HG02870 (cell line): Measurements from ENCODE around the gene PHF12.

Source experiments
- ATAC-seq: cut with Tn5 transposase; IDR thresholded peaks from one replicate; pipeline ENCODE4 v1.9.1; 2021; ENCODE audit warnings: mild to moderate bottlenecking, moderate library complexity; ENCODE audit not compliant: unreplicated experiment

PHF12 gene

DNA sequence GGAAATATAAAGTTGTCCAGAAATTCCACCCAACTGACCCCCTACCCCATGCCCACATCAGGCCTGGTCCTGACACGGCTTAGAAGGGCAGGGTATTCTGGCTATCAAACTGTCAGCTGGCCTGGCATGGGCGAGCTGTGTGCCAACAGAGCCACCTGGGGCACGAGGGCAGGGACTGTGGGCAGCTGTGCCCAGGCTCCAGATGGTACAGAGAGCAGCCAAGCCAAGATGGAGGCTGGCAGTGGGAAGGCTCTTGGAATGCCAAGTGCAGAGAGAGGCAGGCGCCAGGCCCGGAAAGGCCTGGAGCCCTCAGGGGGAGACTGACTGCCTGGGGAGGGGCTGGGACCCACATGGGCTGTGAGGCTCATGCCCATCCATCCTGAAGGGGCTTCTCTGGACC is 24.3 kb upstream of the PHF12 start:
- ATAC-seq, result no peak

DNA sequence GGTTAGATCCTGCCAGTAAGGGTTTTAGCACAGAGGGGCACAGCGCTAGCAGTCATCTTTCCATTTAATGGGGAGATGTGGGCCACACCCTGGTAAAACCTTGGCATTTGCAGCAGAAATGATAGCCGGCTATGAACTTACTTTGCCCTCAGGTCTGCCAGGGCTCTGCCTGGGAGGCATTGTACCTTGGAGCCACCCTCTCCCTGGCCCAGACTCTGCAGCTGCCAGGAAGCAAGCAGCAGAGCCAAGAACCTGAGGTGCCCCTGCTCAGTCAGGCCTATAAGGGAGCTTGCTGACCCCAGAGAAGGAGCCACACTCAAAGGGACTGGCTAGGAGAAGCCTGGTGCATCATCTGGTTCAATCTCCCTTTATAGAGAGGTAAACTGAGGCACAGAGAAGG is 23.7 kb upstream of the PHF12 start:
- ATAC-seq, result no peak

DNA sequence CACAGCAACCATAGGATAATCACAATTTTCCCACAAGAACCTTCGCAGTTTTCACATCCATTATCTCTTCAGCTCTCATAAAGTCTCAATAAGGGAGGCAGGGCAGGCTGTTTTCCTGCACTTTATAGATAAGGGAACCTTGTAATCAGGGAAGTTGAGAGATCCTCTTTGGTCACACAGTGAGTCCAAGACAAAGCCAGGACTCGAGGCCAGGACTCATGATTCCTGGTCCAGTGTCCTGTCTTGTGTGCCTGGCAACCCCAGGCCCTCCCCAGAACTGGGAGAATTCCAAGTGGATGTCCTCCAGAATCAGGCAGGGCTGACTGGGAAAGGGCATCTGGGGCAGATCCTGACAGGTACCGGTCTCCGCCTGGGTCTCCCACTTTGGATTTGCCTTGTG is 23.1 kb upstream of the PHF12 start:
- ATAC-seq, result no peak

DNA sequence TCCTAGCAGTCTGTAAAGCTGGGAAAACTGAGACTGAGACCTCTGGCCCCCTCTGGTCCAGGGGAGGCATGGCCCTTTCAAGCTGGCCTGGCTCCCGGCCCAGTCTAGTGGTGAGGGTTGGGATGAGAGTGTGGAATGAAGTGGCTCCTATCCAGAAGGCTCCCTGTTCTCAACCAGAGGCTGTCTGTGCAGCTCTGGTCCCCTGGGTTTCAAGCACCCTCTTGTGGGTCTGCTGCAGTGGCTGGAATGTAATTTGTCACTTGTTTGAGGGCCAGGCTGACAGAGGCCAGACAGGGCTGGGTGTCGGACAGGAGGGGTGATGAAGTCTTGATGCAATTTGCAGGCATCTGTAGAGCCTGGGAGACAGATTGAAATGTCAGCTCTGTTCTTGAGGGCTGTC is 22.1 kb upstream of the PHF12 start:
- no peak for ATAC-seq

DNA sequence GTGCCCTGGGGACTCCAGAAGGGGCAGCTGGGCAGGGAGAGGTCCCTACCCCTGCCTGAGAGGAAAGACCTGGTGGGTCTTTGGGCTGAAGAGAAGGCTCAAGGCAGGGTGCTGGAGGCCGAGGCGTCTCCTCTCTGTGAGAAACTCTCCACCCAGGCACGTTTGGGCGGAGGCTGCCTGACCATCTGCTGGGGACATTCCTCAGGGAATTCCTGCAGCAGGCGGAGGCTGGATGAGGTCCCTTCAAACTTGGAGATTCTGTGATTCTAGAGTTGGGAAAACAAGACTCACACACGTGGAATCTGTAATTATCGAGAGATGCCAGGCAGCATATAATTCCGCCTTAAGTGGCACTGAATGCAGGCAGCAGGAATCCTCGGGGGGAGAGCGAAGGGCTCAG is 21.1 kb upstream of the PHF12 start:
- no peak for ATAC-seq

DNA sequence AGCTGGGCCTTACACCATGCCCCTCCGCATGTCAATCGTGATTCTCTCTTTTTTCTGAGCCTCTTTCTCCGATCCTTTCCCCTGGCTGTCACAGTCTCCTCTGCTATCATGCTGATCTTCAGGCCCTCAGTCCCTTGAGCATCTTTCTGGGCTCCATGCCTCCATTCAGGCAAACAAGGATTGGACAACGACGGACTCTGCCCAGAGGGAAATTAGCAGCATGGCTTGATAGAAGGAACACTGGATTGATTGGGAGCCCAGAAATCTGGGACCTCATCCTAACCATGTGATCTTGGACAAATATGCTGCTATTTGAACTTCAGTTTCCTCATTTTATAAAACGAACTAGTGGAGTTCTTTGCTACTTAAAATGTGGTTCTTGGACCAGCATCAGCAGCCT is 19.6 kb upstream of the PHF12 start:
- ATAC-seq, result no peak

DNA sequence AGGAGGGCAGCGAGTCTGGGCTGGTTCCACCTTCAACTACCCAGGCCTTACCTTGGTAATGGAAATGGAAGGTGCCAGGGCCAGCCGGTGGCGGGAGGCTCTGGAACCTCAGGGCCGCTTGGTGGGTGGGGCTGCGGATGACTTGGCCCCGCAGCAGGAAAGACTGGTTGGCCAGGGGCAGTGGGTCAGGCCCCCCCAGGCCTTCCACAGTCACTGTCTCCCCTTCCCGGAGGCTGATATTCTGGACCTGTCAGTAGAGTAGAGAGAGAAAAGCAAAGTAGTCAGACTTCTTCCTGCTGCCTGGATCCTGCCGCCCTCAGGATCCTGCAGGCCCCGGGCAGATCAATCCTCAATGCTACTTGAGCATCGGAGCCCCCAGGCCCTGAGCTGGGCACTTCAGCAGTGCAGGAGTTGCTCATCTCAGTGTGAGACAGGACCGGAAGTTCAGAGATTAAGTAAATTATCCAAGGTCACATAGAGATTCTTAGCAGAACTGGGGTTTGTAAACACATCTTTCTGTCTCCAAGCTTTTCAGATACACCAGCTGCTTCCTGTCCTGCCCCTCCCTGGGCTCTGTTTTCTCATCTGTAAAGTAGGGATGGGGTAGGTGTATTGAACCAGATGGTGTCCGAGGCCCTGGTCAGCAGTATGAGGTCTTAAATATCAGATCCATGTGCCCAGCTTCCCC is 18.5 kb upstream of the PHF12 start:
- no peak for ATAC-seq

DNA sequence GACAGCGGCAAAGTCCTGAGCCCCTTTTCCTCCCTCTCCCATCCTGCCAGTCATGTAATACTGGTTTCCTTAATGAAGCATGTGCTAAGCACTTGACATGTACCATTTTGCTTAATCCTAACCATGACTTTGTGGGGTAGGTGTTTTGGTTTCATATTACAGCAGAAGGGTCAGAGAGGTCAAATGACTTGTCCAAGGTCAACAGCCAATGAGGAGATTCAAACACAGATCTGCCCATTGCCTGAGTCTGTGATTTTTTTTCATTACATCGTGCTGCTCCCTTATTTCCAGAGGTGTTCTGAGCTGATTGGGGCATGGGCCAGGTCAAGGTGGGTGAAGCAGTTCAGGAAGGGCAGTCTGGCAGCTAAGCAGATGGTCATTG is 17.6 kb upstream of the PHF12 start:
- no peak for ATAC-seq

DNA sequence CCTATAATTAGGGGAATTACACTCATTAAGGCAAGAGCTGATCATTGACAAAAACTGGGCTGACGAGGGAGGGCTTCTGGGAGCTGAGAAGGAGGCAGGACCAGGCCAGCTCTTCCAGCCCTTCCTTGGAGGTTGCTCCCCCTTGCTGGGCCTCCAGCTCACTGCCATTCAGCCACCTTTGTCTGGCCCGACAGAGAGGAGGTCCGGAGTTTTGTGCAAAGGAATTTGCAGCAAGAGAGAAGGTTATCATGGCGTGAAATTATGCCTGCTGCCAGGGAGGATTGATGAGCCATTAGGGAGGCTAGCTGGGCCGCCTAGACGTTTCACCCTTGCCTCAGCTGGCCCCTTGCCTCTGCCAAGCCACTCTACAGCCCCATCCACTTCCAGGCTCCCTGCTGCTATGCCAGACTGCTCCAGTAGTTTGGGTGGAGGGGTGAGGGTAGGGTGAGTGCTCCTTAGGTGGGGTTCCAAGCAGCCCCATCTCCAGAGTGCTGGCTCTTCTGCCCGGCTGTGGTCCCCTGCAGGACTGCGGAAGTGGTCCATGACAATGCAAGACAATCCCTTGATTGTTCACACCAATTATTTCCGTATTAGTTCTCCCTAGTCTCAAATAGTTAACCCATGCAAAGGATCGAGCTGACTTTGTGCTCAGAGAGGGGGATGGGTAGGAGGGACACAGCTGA is 17.1 kb upstream of the PHF12 start:
- ATAC-seq, result no peak

DNA sequence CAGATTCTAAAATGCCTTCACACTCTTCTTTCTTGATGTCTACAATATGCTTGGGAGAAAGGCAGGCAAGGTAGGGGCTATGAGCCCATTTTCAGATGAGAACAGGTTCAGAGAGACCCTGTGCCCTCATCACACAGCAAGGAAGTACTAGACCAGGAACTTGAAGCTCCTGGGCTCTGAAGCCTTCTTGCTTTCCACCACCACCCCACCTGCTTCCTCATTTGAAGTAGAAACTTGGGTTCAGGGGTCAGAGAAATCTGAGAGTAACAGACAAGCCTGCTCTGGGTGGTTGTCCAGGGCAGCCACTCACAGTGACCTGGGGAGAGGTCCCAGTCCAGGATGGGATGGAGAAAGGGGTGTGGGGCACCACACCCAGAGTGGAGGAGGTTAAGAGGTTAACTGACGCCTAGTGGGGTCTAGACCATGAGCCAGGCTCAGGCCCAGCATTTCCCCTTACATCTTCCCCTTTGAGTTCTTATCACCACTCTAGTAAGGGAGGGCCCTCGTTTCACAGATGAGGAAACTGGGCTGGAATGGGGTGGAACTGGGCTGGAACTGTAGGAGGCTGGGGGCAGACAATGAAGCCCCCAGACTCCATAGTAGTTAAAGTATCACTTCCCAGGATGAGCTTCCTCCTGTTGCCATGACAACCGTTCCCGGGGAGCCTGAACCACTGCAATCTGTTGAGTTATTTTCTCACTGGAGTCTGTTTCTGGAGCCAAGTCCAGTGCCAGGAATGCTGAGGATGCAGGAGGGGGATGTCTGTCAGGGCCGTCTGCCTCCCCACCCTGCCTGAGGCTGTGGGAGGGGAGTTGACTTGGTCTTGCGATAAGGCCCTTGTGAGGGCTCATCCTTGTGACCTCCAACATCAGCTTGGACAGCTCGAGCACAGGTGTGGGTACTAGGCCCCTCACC is 16.2 kb upstream of the PHF12 start:
- ATAC-seq, result no peak

DNA sequence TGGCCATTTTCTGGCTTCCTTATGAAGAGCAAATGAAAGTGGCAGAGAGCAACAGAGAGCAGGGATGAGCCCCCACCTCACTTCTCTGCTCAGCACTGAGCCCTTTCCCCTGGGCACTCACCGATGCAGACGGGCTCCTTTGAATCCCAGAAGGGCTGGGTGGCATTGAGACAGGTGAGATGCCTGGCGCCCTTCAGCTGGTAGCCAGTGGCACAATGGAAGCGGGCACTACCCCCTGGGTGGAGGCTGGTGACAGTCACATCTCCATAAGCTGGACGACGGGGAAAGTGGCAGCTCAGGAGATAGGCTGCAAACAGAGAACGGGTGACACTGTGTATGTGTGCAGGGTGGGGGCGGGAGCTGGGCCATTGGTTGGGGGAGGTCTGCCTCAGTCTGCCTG is 12.5 kb upstream of the PHF12 start:
- ATAC-seq, result no peak

DNA sequence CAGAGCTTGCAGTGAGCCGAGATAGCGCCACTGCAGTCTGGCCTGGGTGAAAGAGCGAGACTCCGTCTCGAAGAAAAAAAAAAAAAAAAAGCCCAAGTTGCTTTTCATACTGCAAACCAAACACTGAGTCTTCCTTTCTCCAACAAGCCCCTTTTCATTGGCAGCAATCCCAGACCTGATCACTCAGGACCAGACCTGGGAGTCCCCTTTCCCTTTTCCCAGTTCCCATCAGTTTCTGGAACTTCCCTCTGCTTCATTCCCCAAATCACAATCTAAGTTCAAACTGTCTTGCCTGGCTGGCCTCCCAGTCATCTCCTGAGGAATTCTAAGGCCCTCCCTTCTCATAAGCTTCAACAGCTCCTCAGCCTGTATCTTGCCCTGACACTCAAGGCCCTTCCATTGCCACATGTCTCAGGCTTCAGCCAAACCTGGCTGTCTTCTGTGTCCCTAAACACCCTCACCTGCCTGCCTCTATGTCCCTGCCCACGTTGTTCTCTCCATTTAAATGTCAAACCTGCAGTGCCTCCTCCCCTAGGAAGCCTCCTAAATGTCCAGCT is 11.8 kb upstream of the PHF12 start:
- no peak for ATAC-seq

DNA sequence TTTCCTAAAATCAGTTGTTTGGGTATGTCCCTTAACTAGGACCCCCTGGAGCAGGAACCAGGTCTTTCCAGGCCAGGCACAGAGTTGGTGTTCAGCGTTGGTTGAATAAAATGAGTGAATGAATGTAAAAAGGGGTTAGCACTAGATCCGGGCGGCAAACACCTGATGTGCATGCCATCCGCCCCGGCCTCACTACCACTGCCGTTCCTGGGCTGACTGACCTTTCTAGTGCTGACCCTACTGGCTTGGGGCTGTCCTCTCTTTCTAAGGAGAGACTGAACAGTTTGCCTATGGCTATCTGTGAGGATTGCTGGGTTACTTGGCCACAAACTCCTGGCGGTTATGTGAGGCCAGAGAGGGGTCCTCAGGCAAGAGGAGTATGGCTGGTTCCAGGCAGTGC is 10.1 kb upstream of the PHF12 start:
- no peak for ATAC-seq

DNA sequence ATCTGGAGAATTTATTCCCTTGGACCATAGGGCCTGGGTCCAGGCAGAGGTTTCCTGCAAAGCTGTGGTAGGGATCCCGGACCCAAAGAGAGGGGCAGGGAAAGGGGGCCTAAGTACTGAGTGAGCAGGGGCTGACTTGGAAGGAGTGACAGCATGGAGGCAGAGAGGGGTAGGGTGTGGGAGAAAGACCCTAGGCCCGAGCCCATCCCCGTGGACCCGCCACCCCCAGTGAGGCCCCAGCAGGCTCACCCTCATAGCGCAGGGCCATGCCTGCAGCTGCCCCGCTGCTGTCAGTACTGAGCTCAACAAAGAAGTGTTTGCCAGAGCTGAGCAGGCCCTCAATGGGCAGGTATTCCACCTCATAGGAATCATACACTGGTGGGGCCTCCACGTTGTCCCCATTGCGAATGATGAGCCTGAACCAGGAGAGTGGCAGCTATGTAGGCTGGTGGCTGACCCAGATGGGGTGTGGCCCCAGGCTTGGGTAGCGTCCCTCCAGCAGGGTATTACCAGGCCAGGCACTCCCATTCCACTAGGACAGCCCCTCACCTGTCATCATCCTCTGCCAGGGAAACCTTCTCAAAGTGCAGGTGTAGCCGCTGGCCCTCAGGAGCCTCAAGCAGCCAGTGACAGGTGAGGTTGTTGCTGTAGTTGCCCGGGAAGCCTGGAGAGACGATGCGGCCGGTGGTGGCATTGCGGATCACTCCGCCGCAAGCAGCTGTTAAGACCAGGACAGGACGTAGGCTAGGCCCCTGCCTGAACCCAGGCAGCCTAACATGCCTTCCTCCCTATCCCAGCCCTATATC is 9.1 kb upstream of the PHF12 start:
- no peak for ATAC-seq

DNA sequence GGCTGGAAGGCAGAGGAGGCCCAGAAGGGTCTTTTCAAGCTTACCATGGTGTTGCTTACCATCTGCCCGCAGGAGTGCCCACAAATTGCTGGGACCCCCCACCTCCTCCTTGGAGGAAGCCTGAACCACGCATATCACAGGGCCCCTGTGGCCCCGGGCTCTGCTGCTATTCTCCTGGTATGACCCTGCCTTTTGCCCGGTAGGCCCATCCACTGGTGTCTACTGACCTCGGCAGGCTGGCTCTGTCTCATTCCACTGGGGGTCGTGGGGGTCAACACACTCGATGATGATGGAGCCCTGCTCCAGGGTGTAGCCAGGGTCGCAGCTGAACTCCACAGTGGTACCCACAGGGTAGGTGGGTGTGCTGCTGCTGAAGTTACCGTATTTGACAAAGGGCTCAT is 8.2 kb upstream of the PHF12 start:
- no peak for ATAC-seq

DNA sequence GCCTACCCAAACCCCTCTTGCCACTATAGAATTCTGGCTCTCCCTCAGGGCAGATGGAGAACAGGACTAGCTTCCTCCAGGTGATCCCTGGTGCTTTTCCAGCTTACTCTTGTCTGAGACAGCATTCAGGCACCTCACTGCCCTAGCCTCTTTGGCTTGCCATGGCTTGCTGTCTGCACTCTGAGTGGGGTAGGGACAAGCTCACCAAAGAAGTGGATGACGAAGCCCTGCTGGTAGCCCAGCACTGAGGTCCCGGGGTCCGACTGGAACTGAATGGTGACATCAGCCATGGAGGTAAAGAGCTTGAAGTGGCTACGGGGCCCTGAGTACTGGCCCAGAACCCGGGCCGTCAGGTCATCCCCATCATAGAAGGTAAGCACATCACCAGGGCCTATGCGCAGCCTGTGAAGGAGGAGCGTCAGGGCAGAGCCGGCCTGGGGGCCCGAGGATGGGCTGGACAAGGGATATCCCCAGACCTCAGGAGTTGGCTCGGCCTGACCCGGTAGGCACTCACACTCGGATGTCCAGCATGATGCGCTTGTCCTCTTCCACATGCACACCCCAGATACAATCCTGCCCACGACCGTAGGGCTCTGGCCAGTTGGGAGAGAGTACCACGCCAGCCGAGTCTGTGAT is 7.6 kb upstream of the PHF12 start:
- ATAC-seq, result no peak

DNA sequence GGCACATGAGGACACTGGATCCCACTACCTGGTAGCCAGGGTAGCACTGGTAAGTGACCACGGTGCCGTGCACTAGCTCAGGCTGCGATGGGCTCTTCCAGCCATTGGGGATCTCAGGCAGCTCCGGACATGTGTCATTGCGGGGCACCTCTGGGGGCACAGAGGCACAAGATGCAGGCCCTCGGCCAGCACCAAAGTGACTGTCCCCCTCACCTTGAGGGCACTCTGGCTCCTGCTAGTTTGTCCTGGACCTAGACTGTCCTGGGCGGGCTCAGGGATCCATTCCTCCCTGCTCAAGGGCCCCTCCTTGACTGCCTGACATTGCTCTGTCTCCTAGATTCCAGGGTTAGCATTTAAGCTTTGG is 6.7 kb upstream of the PHF12 start:
- ATAC-seq, result no peak

DNA sequence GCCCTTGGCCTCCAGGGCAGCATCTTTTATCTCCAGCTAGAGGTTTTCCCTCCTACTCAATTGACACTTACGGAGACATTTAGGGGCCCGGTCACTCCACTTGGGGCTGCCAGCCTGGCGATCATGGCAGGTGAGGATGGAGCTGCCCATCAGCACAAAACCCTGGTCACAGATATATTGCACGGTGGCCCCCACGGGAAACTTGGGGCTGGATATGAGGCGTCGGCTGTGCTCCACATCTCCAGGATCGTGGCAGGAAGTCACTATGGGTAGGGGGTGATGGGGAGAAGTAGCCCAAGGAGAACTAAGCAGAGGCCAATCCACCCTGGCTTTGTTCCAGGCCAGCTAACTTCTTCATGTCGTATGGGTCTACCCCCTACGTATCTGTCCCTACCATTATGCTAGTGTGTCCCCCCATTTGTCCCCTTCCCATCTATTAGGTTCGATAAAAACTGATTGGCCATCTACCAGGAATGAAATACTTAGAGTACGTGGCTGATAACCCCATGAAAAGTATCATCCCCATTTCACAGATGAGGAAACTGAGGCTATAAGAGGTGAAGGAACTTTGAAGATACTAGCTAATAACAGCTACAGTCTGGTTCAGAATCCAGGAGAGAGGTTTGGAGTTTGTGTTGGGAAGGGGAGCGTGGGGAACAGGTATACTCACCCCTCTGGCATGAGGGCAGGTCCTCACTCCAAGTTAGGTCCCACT is 6.1 kb upstream of the PHF12 start:
- ATAC-seq, result no peak

DNA sequence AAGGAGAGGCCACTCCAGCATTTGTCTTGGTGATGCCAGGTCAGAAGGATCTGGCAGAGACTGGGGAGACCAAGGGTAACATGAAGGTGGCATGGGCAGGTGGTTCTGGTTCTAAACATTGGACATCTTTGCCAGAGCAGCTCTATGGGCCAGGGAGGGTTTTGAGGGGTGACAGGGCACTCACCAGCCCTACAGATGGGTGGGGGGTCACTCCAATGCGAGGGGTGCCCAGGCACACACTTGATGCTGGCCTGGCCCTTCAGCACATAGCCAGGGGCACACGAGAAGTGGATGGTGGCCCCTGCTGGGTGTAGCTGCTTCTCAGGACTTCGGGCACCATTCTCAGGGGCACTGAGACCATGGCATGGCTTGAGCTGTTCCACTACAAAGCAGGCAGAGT is 5.5 kb upstream of the PHF12 start:
- no peak for ATAC-seq

DNA sequence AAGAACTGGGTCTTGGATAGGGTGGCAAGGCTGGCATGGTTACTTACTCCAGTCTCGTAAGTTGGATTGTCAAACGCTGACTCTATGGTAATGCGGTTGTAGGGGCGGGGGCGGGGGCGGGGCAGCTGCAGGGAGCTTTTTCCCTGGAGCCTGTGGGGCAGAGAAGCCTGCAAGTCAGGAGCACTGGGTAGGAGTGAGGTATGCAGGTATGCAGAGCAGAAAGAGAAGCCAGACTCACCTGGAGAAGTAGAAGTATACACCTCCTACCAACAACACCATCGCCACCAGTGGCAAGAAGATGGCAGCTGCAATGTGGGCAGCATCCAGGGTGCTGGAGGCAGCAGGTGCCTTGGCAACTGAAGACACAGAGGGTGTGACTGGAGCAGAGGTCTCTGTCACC is 4.8 kb upstream of the PHF12 start:
- ATAC-seq, result no peak
